ENCODE results near the gene REXO1. TPM values are rescaled to one million over a fixed set of nuclear protein-coding genes. Genes with fewer than 3 reads are reported as not detected.

The REXO1 gene
- total RNA-seq, 2 experiments from 2014 or later = 39.8 to 47.6 TPM

DNA sequence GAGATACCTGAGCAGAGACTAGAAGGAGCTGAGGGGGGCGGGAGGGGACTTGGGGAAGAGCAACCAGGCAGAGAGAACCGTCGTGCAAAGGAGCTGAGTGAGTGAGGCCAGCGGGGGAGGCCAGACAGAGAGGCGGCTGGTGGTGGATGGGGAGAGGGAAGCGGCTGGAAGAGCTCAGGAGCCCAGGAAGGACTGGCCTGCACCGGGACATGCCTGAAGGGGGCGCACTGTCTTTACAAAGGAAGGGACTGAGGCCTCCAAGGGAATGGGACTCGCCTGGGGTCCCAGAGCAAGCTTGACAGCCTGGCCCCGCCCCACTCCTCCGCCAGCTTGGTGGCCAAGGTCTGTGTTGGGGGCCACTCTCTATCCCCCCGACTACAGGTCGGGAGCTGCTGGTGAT, 80.0 kb downstream of the REXO1 start:
- intact Hi-C loops (cut with micrococcal nuclease) = no loop called here

DNA sequence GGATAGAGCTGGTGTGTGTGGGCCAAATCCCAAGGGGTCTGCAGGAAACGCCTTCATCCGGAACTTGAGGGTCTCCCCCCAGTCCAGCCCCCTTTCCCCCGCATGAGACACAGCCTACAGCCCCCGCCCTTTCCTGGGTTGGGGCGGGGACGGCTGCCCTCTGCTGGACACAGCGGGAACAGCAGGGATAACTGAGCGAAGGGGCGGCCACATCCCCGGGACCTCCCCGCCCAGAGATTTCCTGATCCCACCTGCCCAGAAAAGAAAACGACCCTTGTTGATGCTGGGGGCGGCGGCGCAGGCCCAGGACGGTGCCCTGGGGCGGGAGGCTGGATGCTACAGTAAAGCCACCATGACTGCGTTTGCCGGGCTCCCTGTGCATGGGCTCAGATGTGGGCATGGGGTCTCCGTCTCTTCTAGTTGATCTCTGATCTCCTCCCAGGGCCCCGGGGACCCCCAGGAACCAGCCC, 80.8 kb downstream of the REXO1 start:
- intact Hi-C loops (cut with micrococcal nuclease) = loop anchor here (1.0 kb wide), 2 partner anchors 95 to 162 kb away; partner anchors contain the start of gene UQCR11
- H3K27ac Mint-ChIP-seq = no peak overlapping the region
- H3K9me3 Mint-ChIP-seq = peaks cover 11% of the 10 kb centered on the region
- H3K4me1 Mint-ChIP-seq (ENCODE audit: low read depth) = no peaks in the 10 kb centered on the region
- no peaks in the 10 kb centered on the region for H3K36me3 Mint-ChIP-seq (ENCODE audit: low read depth)
- peaks cover 70% of the 10 kb centered on the region for H3K27me3 Mint-ChIP-seq (ENCODE audit: low read depth)
- no peak overlapping the region for H3K4me3 Mint-ChIP-seq
- CTCF ChIA-PET = interaction anchor here (0.6 to 3.9 kb wide), 9 partner anchors 10 to 452 kb away, joined by 3 to 42 read pairs (median 3); no protein-coding TSS in a partner anchor
- peak; percentile 65 for DNase-seq

More for the DNA sequence above, 80.0 kb downstream of the REXO1 start:
- CTCF ChIA-PET = interaction anchor here (0.6 to 3.9 kb wide), 6 partner anchors 10 to 297 kb away, joined by 3 to 42 read pairs (median 3); no protein-coding TSS in a partner anchor
- Mint-ChIP-seq H3K9me3 (peaks cover 11% of the 10 kb centered on the region), H3K27ac (no peak overlapping the region), H3K27me3 (ENCODE audit: low read depth) (peaks cover 69% of the 10 kb centered on the region), H3K4me3 (no peak overlapping the region), H3K36me3 (ENCODE audit: low read depth) (no peaks in the 10 kb centered on the region), H3K4me1 (ENCODE audit: low read depth) (no peaks in the 10 kb centered on the region)
- DNase-seq = peak; percentile 28

GRCh38 chr19:1766800-1767352, 81.4 kb downstream of the REXO1 start:
- intact Hi-C loops (cut with micrococcal nuclease) = loop anchor here (1.0 kb wide), 2 partner anchors 95 to 162 kb away; partner anchors contain the start of gene UQCR11
- CTCF ChIA-PET = interaction anchor here (0.6 to 3.9 kb wide), 9 partner anchors 11 to 451 kb away, joined by 3 to 42 read pairs (median 3); no protein-coding TSS in a partner anchor

GRCh38 chr19:1765904-1766799, 82.1 kb downstream of the REXO1 start:
- Mint-ChIP-seq H3K27ac (no peak overlapping the region), H3K36me3 (ENCODE audit: low read depth) (no peaks in the 10 kb centered on the region), H3K27me3 (ENCODE audit: low read depth) (peaks cover 70% of the 10 kb centered on the region)

More at GRCh38 chr19:1766800-1767352, 81.4 kb downstream of the REXO1 start:
- no peaks in the 10 kb centered on the region for H3K4me1 Mint-ChIP-seq (ENCODE audit: low read depth)
- no peak for DNase-seq
- peaks cover 68% of the 10 kb centered on the region for H3K27me3 Mint-ChIP-seq (ENCODE audit: low read depth)
- no peak overlapping the region for H3K4me3 Mint-ChIP-seq
- no peaks in the 10 kb centered on the region for H3K36me3 Mint-ChIP-seq (ENCODE audit: low read depth)
- H3K9me3 Mint-ChIP-seq = peaks cover 11% of the 10 kb centered on the region
- H3K27ac Mint-ChIP-seq = no peak overlapping the region

More at GRCh38 chr19:1765904-1766799, 82.1 kb downstream of the REXO1 start:
- intact Hi-C loops (cut with micrococcal nuclease) = no loop called here
- DNase-seq = no peak
- Mint-ChIP-seq H3K4me1 (ENCODE audit: low read depth) (no peaks in the 10 kb centered on the region), H3K4me3 (no peak overlapping the region), H3K9me3 (peaks cover 6% of the 10 kb centered on the region)
- CTCF ChIA-PET = interaction anchor here (1.0 to 3.9 kb wide), 8 partner anchors 12 to 97 kb away, joined by 3 to 42 read pairs (median 3); no protein-coding TSS in a partner anchor

Small RNAs within 50 kb of the gene (microRNA-seq; reads per million reads assigned to microRNA genes)
- not detected for gene MIR1909 (ENCODE audit: borderline microRNAs expressed, borderline replicate concordance)

Other genes with a start within 250 kb of the REXO1 start
- gene UQCR11, start 243.0 kb downstream of the REXO1 start, total RNA-seq = 100 to 1,000 TPM; 281 to 293 TPM
- gene TCF3, start 195.9 kb downstream of the REXO1 start, total RNA-seq = 10 to 100 TPM; 84.8 to 86.7 TPM
- gene ONECUT3, start 95.0 kb downstream of the REXO1 start, total RNA-seq = not detected
- gene ATP8B3, start 36.2 kb downstream of the REXO1 start, total RNA-seq = 1 to 10 TPM; 6.1 to 8.4 TPM
- gene KLF16, start 15.1 kb upstream of the REXO1 start, total RNA-seq = 10 to 100 TPM; 13.5 to 15.0 TPM
- gene ABHD17A, start 37.0 kb upstream of the REXO1 start, total RNA-seq = 10 to 100 TPM; 79.3 to 79.9 TPM
- gene ADAT3, start 56.9 kb upstream of the REXO1 start, total RNA-seq = 1 to 10 TPM; 3.0 to 3.4 TPM
- 10 to 100 TPM; 12.1 to 14.5 TPM for gene SCAMP4, start 56.9 kb upstream of the REXO1 start, total RNA-seq
- gene CSNK1G2, start 92.7 kb upstream of the REXO1 start, total RNA-seq = 10 to 100 TPM; 50.6 to 51.0 TPM
- 10 to 100 TPM; 37.0 to 49.0 TPM for gene BTBD2, start 167.2 kb upstream of the REXO1 start, total RNA-seq
- 100 to 1,000 TPM; 155 to 157 TPM for gene MKNK2, start 202.8 kb upstream of the REXO1 start, total RNA-seq
- gene MOB3A, start 247.8 kb upstream of the REXO1 start, total RNA-seq = 10 to 100 TPM; 43.7 to 44.1 TPM
- gene IZUMO4, start 248.4 kb upstream of the REXO1 start, total RNA-seq = 10 to 100 TPM; 13.1 to 14.2 TPM